A673 (cell line): ENCODE results near the gene ALDH16A1. TPM values are rescaled to one million over a fixed set of nuclear protein-coding genes. Genes with fewer than 3 reads are reported as not detected.

Experiments used
- BruUV-seq: library from RNA; stranded (reverse); fragments of 400-500 nt; replicated peaks from 2 replicates; lab custom pipeline; 2021; lab: Mats Ljungman, UMichigan
- CTCF ChIA-PET: fragments of 300-600 bp; sonication (Branson Sonifier 250); formaldehyde crosslinking; loops from one replicate; lab custom pipeline; 2022; ENCODE audit warnings: antibody characterized with exemption; lab: Charles Lee
- POLR2A ChIA-PET: fragments of 300-600 bp; sonication (Branson Sonifier 250); formaldehyde crosslinking; loops from one replicate; lab custom pipeline; 2022; ENCODE audit warnings: antibody characterized with exemption; ENCODE audit not compliant: low non-redundant PET; lab: Charles Lee
- DNase-seq: peaks from one replicate; pipeline ENCODE4 v3.0.0-alpha.2; 2015; ENCODE audit warnings: low spot score
- H3K27ac ChIP-seq: fragments of 200-600 bp; sonication (generic); 2 replicates; pipeline ENCODE4 v1.5.1; 2016; ENCODE audit warnings: mixed run types, low read depth, mild to moderate bottlenecking, mixed read lengths, antibody characterized with exemption, low read length; ENCODE audit not compliant: poor library complexity, severe bottlenecking
- H3K27me3 ChIP-seq: fragments of 200-600 bp; sonication (generic); replicated peaks from 2 replicates; pipeline ENCODE4 v1.6.1; 2017; ENCODE audit warnings: mixed run types, low read depth, mild to moderate bottlenecking, mixed read lengths, antibody characterized with exemption, low read length; ENCODE audit not compliant: insufficient read depth, poor library complexity
- H3K36me3 ChIP-seq: fragments of 200-600 bp; sonication (generic); 2 replicates; pipeline ENCODE4 v1.6.1; 2016; ENCODE audit warnings: mixed run types, mild to moderate bottlenecking, mixed read lengths, antibody characterized with exemption, low read length; ENCODE audit not compliant: insufficient read depth, poor library complexity, severe bottlenecking
- H3K4me1 ChIP-seq: fragments of 200-600 bp; sonication (generic); 2 replicates; pipeline ENCODE4 v1.6.1; 2017; ENCODE audit warnings: mixed run types, mild to moderate bottlenecking, mixed read lengths, antibody characterized with exemption, low read length; ENCODE audit not compliant: insufficient read depth, poor library complexity, severe bottlenecking
- H3K4me3 ChIP-seq: fragments of 200-600 bp; sonication (generic); 2 replicates; pipeline ENCODE4 v1.5.1; 2016; ENCODE audit warnings: low read depth, mixed run types, mild to moderate bottlenecking, mixed read lengths, low read length; ENCODE audit not compliant: poor library complexity, severe bottlenecking
- H3K9me3 ChIP-seq: fragments of 200-600 bp; sonication (generic); 2 replicates; pipeline ENCODE4 v1.6.1; 2016; ENCODE audit warnings: mixed run types, low read depth, mild to moderate bottlenecking, mixed read lengths, antibody characterized with exemption, low read length; ENCODE audit not compliant: poor library complexity, severe bottlenecking
- CTCF ChIP-seq: fragments of 300-800, 200-600 bp; sonication (generic); conservative IDR thresholded peaks from 2 replicates; pipeline ENCODE4 v1.5.1; 2017; ENCODE audit warnings: low read depth, mild to moderate bottlenecking, antibody characterized with exemption, low read length, moderate library complexity, mixed read lengths
- EZH2 ChIP-seq: fragments of 200-600 bp; sonication (generic); IDR thresholded peaks from 2 replicates; pipeline ENCODE4 v1.6.1; 2017; ENCODE audit warnings: borderline replicate concordance, low read depth, mild to moderate bottlenecking, mixed read lengths, antibody characterized with exemption, low read length; ENCODE audit not compliant: poor library complexity, severe bottlenecking
- intact Hi-C: fragments of 100-400 bp; cut with micrococcal nuclease; formaldehyde crosslinking; loops from one replicate; pipeline ENCODE4 v1.10.0; 2022; ENCODE audit not compliant: unreplicated experiment
- total RNA-seq: library from RNA; stranded (reverse); gene quantifications from 2 replicates; pipeline ENCODE4 v1.2.3, GENCODE V29; 2021

Gene ALDH16A1
- total RNA-seq, 1 experiment from 2014 or later, result 23.2 TPM

- intact Hi-C loops, result no loop called here
- ChIA-PET CTCF (interaction anchor here (0.5 to 1.0 kb wide), 3 partner anchors 10 to 675 kb away, joined by 3 to 18 read pairs (median 4); partner anchors contain the start of gene SLC17A7), POLR2A (no interaction called here)
Observed at GRCh38 chr19:49431330-49431749, 21.7 kb upstream of the ALDH16A1 start.

GRCh38 chr19:49432141-49433073 lies 20.6 kb upstream of the ALDH16A1 start:
- no peak overlapping the region for H3K4me3 ChIP-seq
- intact Hi-C loops, result no loop called here
- H3K27me3 ChIP-seq, result peaks cover 13% of the 10 kb centered on the region
- ChIA-PET CTCF (interaction anchor here (0.7 to 1.0 kb wide), 2 partner anchors 9 to 676 kb away, joined by 3 to 4 read pairs; partner anchors contain the start of gene SLC17A7), POLR2A (no interaction called here)
- no peaks in the 10 kb centered on the region for H3K36me3 ChIP-seq
- no peak for DNase-seq
- no peaks in the 10 kb centered on the region for H3K9me3 ChIP-seq
- no TSS peak for BruUV-seq
- TF ChIP-seq CTCF (no peak), EZH2 (no peak)
- no peaks in the 10 kb centered on the region for H3K4me1 ChIP-seq
- no peak overlapping the region for H3K27ac ChIP-seq

More at GRCh38 chr19:49431330-49431749, 21.7 kb upstream of the ALDH16A1 start:
- no peaks in the 10 kb centered on the region for H3K9me3 ChIP-seq
- peaks cover 24% of the 10 kb centered on the region for H3K27me3 ChIP-seq
- TF ChIP-seq EZH2, result no peak
- TF ChIP-seq CTCF, result no peak
- peaks cover 4% of the 10 kb centered on the region for H3K4me1 ChIP-seq
- no peak overlapping the region for H3K4me3 ChIP-seq
- H3K27ac ChIP-seq, result no peak overlapping the region
- no peak for DNase-seq
- BruUV-seq, result no TSS peak
- H3K36me3 ChIP-seq, result no peaks in the 10 kb centered on the region

- BruUV-seq, result no TSS peak
- Histone ChIP-seq H3K27me3 (peaks cover 11% of the 10 kb centered on the region), H3K9me3 (no peaks in the 10 kb centered on the region), H3K4me1 (no peaks in the 10 kb centered on the region), H3K27ac (no peak overlapping the region), H3K4me3 (no peak overlapping the region), H3K36me3 (no peaks in the 10 kb centered on the region)
- ChIA-PET POLR2A (no interaction called here), CTCF (no interaction called here)
- TF ChIP-seq CTCF (no peak), EZH2 (no peak)
- DNase-seq, result no peak
- intact Hi-C loops, result no loop called here
Observed at GRCh38 chr19:49433240-49433901, 19.7 kb upstream of the ALDH16A1 start.
